Muscle layer of colon (tissue), 2 donors: ENCODE results near the gene EIF5A.

Experiments
- H3K27ac ChIP-seq: one replicate; pipeline ENCODE4 v1.7.0; 2013; ENCODE audit warnings: low read depth, mild to moderate bottlenecking, low read length, moderate library complexity
- H3K27me3 ChIP-seq, 2 donors: one replicate each; pipeline ENCODE4 v1.7.0; 2013; ENCODE audit warnings: low read length in 2 of 2, mild to moderate bottlenecking in 2 of 2; ENCODE audit not compliant: insufficient read depth in 2 of 2, control insufficient read depth in 1 of 2
- H3K36me3 ChIP-seq: one replicate; pipeline ENCODE4 v1.7.0; 2013; ENCODE audit warnings: mild to moderate bottlenecking, low read length; ENCODE audit not compliant: insufficient read depth
- H3K4me1 ChIP-seq: one replicate; pipeline ENCODE4 v1.7.0; 2013; ENCODE audit warnings: mild to moderate bottlenecking, low read length; ENCODE audit not compliant: insufficient read depth
- H3K4me3 ChIP-seq, 2 donors: one replicate each; pipeline ENCODE4 v1.7.0; 2013; ENCODE audit warnings: low read length in 2 of 2, low read depth in 1 of 2, mild to moderate bottlenecking in 1 of 2, moderate library complexity in 1 of 2
- H3K9ac ChIP-seq: one replicate; pipeline ENCODE4 v1.7.0; 2013; ENCODE audit warnings: low read length
- H3K9me3 ChIP-seq: one replicate; pipeline ENCODE4 v1.7.0; 2013; ENCODE audit warnings: mild to moderate bottlenecking, low read length
- donor health status: abdominal sarcoma.
- donor health status: Adenocarcinoma of cecum.

Gene EIF5A

DNA sequence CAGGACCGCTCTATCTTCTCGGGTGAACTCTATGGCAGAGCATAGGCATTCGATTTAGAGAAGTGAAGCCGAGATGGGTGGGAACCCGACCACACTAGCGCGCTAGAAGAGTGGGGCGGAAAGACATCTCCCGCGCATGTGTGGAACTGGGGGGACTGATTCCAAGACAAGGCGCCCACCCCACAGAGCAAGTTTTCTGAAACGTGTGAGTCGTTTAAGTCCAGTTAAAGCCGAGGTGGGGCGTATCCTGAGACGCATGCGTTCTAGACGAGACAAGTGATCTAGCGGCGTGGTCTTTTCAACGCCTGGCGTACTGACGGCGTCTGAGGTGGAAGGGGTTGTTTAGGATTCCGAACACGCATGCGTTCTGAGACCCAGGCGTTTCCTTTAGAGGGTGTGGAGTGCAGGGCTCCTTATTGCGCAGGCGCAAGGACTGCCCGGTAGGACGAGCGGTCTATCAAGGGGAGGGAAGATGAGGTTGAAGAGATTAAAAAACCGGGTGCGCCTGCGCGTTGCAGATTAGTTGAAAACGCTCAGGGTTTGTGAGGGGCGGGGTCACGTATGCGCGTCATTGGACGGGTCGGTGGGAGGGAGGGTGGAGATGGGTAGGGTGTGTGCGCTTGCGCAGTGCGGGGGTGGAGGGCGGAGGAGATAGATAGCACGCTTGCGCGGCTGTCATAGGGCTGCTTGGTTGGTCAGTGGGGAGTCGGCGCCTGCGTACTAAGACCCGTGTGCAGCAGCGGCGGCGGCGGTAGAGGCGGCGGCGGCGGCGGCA is at the start of gene EIF5A:
Gene EIF5A, plus strand, starts transcription at position 718 of the 775 bp plus-strand sequence. CDS start 2,008 bp downstream, outside the sequence.
- Histone ChIP-seq H3K36me3 (peaks cover 27% of the 10 kb centered on the region), H3K27ac (peak within 1 kb of the TSS; percentile 96), H3K4me3 (peak within 1 kb of the TSS; percentile 59 to 93), H3K27me3 (no peaks in the 10 kb centered on the region), H3K9me3 (no peaks in the 10 kb centered on the region), H3K4me1 (peaks cover 18% of the 10 kb centered on the region), H3K9ac (peak within 1 kb of the TSS; percentile 91)

DNA sequence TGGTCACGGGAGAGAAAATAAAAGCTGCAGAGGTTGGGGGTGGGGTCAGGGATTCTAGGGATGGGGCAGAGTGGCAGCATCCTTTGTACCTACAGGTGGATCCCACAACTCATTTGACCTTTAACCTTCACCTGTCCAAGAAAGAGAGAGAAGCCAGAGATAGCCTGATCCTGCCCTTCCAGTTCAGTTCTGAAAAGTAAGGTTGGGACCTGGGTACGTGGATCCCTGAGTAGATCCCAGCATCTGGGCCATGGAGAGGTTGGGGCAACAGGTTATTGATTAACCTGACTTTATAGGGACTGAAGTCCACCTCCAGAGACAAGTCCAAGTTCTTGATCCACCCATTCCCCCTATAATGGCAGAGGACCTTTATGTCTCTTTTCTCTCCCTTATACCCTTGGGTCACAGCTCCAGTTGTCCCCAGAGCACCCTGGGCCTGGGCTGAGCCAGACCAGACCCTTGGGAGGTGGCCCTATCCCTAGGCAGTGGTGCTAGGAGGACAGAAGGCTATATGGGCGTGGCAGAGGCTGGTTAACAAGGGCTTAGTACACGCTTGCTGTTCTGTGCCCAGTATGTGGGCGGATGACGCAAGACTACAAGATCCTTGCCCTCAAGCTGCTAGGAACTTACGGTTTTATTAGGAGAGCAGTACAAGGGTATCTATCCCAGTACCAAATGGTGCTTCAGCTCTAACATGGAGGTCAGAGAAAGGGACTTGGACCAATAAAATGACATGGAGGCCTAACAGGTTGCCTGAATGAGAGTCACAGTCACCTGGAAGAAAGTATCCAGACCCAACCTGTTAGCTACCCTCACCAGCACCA is 48.5 kb upstream of the EIF5A start:
- peaks cover 34% of the 10 kb centered on the region for H3K36me3 ChIP-seq
- H3K27ac ChIP-seq = no peak overlapping the region
- H3K4me1 ChIP-seq = no peaks in the 10 kb centered on the region

DNA sequence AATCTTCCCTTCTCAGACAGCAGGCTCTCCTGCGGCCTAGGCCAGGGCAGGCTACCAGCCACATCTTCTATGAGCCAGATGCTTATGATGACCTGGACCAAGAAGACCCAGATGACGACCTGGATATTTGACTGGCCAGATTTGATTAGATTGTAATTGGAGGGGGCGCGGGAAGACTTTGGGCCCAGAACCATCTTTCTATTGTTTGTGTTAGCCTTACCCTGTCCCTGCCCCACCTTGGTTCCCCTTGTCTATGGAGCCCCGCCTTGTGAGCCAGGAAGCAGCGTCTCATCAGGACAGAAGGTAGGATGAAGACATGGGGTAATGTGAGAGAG is 47.9 kb upstream of the EIF5A start:
- Histone ChIP-seq H3K27me3 (peaks cover 31 to 39% of the 10 kb centered on the region in 2 donors), H3K27ac (no peak overlapping the region), H3K4me1 (no peaks in the 10 kb centered on the region), H3K36me3 (peaks cover 28% of the 10 kb centered on the region), H3K9ac (no peak overlapping the region), H3K4me3 (no peak overlapping the region), H3K9me3 (no peaks in the 10 kb centered on the region)

More for the DNA sequence above, 48.5 kb upstream of the EIF5A start:
- Histone ChIP-seq H3K4me3 (no peak overlapping the region), H3K9ac (no peak overlapping the region), H3K27me3 (peaks cover 26 to 36% of the 10 kb centered on the region in 2 donors), H3K9me3 (no peaks in the 10 kb centered on the region)

DNA sequence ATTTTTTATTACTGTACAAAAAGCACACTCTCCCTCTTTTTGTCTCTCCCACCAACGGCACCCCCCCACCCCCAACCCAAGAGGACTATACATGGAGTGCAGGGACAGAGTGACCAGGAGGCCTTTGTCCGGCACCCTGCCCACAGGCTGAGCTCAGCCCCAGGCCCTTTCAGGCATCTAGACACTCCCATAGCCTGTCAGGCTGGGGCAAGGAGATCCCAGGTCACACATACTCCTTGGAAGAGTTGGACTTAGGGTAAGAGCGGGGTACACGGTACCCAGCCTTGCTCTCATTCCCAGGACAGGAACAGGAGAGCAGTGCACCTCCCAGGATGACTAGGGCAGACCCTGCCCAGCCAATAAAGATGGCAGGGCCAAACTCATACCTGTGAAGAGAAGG is 47.3 kb upstream of the EIF5A start:
- Histone ChIP-seq H3K4me3 (no peak overlapping the region), H3K27me3 (peaks cover 33 to 41% of the 10 kb centered on the region in 2 donors), H3K9ac (no peak overlapping the region), H3K9me3 (no peaks in the 10 kb centered on the region), H3K4me1 (no peaks in the 10 kb centered on the region), H3K36me3 (peaks cover 22% of the 10 kb centered on the region), H3K27ac (no peak overlapping the region)

DNA sequence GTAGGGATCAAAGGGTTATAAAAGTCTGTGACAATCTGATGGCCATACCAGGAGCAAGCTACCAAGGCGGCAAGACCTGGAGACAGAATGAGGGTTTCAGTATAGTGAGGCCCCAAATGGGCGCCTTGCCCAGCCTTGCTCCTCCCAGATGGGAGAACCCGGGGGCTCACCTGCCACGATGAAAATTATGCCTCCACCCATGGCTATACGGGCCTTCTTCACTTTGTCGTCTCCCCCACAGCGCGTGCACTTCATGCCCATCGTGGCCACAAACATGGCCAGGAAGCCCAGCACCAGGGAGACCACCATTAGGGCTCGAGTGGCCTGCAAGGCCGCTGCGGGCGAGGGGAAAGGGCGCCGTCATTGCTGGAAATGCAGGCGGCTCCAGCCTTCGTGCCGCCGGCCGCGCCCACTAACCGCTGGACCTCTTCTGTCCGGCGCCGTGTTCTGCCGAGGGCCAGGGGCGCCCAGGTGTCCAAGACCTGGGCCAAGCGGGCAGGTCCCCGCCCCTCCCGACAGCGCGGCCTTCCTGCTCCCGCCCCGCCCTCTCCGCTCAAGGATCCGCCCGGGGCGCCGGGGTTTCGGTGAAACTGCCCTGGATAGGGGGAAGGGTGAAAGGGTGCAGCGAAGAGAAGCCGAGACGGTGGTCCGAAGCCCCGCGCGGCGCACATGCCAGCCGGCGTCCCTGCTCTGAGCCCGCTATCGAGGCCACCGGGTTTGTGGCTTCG is 46.6 kb upstream of the EIF5A start:
- Histone ChIP-seq H3K9ac (no peak overlapping the region), H3K27ac (no peak overlapping the region), H3K36me3 (peaks cover 21% of the 10 kb centered on the region), H3K27me3 (peaks cover 33 to 41% of the 10 kb centered on the region in 2 donors), H3K4me3 (peak overlapping the region; percentile 14 to 21), H3K4me1 (no peaks in the 10 kb centered on the region), H3K9me3 (no peaks in the 10 kb centered on the region)

DNA sequence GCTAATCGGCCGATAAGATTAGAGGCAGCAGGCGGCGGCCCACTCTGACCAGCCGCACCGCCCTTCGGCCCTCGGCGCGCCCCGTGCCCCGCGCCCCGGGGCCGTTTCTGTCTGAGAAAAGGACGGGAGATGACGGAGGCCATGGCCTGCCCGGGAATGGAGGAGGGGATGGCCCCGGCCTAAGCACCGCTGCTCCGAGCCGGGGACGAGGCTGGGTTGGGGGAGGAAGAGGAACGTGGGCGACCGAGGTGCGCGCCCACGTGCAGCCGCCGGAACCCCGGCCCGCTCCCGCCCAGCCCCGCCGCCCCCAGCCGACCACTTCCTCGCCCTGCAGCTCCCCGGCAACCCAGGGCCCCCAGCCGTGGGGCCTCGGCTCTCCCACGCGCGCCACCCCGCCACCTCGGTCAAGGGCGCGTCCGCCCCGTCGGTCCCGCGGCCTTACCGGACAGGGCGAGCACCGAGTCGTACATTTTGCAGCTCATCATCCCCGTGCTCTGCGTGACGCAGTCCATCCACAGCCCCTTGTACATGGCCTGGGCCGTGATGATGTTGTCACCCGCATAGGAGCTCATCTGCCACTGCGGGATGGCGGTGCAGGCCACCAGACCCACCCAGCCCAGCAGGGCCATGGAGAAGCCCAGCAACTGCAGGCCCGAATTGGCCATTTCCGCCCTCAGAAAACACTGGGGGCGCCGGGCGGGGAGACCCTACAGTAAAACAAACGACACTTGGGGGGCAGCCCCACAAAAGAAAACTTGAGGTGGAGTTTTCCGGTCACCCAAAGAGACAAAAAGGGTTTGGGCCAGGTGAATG is 45.8 kb upstream of the EIF5A start:
- no peak overlapping the region for H3K9ac ChIP-seq
- H3K4me1 ChIP-seq = no peaks in the 10 kb centered on the region
- peaks cover 15% of the 10 kb centered on the region for H3K36me3 ChIP-seq
- H3K27ac ChIP-seq = no peak overlapping the region
- no peaks in the 10 kb centered on the region for H3K9me3 ChIP-seq
- peaks cover 33 to 41% of the 10 kb centered on the region in 2 donors for H3K27me3 ChIP-seq
- peak overlapping the region; percentile 14 to 21 for H3K4me3 ChIP-seq

DNA sequence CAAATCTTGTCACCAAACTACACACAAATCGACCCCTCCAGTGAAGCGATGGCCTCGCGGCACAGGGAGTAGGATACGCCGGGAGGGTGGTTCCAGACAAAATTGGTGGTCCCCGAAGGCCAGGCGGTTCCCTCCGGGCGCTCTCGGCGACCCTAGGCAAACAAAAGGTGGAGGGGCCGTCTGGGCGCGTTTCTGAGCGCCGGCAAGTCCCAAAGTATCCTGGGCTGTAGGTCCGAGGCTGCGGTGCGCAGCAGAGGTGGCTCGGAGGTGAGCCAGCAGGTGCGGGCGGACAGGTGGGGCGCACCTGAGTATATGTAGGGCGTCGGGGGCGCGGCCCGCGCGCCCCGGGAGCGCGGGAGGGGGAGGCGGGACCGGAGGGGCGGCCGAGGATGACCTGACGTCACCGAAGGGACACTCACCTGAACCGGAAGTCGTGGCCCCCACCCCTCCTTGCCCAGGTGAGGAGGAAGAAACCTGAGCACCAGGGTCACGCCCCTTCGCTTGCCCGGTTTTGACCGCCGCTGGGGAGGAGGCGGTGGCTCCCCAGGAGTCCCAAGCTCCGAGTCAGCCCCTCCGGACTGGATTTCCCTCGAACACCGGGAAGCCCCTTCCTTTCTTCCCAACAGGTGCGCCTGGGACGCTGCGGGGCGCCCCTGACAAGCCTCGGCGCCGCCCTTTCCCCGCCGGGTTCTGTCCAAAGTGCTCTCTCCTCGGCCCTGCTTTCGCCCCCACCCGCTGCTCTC is 45.1 kb upstream of the EIF5A start, which contains the start of gene CLDN7:
Gene CLDN7, minus strand, starts transcription at position 287 of the 743 bp plus-strand sequence. CDS start 435 bp downstream, outside the sequence.
- peak within 1 kb of the TSS; percentile 14 to 21 for H3K4me3 ChIP-seq
- peaks cover 33 to 41% of the 10 kb centered on the region in 2 donors for H3K27me3 ChIP-seq
- H3K36me3 ChIP-seq = peaks cover 11% of the 10 kb centered on the region
- H3K9ac ChIP-seq = no peak within 1 kb of the TSS
- H3K9me3 ChIP-seq = no peaks in the 10 kb centered on the region
- no peak within 1 kb of the TSS for H3K27ac ChIP-seq
- no peaks in the 10 kb centered on the region for H3K4me1 ChIP-seq

DNA sequence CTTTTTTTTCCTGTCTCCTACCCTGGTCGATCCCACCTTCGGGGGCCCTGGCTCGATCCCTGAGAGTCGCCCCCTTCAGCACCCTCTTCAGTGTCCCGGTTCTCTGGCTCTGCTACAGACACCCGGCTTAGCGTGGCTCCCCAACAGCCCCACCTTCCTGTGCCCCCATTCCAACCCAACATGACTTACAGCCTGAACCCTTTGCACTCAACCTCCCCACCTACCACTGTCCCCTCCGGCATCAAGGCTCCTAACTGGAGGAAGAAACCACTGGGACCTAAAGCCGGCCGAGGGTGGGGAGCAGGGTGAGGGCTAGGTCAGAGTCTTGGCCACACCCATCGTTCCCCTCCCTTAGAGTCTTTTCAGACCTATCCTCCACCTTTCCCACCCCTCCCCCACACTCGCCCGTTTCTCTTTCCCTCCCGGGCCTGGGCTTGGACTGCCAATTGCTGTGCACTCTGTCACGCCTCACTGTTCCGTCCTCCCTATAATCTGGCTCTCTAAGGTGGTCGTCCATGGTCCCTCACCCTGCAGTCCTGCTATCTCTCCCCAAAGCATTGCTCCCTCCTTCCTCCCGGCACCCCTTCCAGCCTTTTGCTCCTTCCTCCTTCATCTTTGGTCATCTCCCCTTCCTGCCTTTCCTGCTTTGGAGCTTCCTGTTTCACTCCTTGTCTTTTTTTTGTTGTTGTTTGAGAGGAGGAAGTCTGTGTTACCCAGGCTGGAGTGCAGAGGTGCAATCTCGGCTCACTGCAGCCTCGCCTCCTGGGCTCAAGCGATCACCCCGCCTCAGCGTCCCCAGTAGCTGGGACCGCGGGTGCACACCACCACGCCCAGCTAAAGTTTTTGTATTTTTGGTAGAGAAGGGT is 44.3 kb upstream of the EIF5A start:
- H3K36me3 ChIP-seq = peaks cover 11% of the 10 kb centered on the region
- H3K4me1 ChIP-seq = no peaks in the 10 kb centered on the region
- no peak overlapping the region for H3K27ac ChIP-seq
- H3K27me3 ChIP-seq = peaks cover 33 to 41% of the 10 kb centered on the region in 2 donors
- H3K9ac ChIP-seq = no peak overlapping the region
- no peaks in the 10 kb centered on the region for H3K9me3 ChIP-seq
- H3K4me3 ChIP-seq = no peak overlapping the region

DNA sequence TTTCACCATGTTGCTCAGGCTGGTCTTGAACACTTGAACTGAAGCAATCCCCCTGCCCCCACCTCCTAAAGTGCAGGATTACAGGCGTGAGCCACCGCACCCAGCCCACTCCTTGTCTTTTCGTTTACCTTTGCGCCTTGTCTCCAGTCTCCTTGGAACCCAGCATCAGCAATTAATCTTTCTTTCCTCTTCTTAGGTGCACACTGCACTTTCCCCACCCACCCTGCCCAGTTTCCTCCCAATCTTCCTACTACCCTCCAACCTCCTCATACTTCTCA is 43.7 kb upstream of the EIF5A start:
- no peak overlapping the region for H3K9ac ChIP-seq
- H3K4me3 ChIP-seq = no peak overlapping the region
- no peaks in the 10 kb centered on the region for H3K4me1 ChIP-seq
- H3K27me3 ChIP-seq = peaks cover 33 to 41% of the 10 kb centered on the region in 2 donors
- peaks cover 6% of the 10 kb centered on the region for H3K36me3 ChIP-seq
- H3K9me3 ChIP-seq = no peaks in the 10 kb centered on the region
- H3K27ac ChIP-seq = no peak overlapping the region

DNA sequence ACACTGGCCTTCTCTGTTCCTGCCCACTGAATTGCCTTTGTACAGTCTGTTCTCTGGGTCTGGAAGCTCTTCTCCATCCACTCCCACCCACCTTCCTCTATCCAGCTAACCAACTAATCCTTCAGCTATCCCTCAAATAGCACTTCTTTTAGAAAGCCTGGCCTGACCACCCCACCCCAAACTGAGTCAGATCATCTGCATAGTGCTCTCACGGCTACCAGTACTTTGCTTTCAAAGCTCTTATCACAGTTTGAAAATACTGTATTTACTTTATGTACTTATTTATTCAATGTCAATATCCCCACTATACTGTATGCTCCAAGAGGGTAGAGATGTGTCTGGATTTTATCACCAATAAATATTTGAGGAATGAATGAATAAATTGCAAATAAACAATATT is 40.6 kb upstream of the EIF5A start:
- H3K36me3 ChIP-seq = no peaks in the 10 kb centered on the region
- H3K4me1 ChIP-seq = no peaks in the 10 kb centered on the region
- peaks cover 25% of the 10 kb centered on the region in 2 donors for H3K27me3 ChIP-seq
- no peak overlapping the region for H3K4me3 ChIP-seq
- no peak overlapping the region for H3K9ac ChIP-seq
- H3K9me3 ChIP-seq = no peaks in the 10 kb centered on the region
- no peak overlapping the region for H3K27ac ChIP-seq
